ENCODE measurements around the gene CBFA2T3.
"Not testable (repeated sequence)": the region's sequence is repeated elsewhere in the genome, so short reads cannot be mapped to it uniquely, and the experiment has no call there.

CBFA2T3 gene

DNA sequence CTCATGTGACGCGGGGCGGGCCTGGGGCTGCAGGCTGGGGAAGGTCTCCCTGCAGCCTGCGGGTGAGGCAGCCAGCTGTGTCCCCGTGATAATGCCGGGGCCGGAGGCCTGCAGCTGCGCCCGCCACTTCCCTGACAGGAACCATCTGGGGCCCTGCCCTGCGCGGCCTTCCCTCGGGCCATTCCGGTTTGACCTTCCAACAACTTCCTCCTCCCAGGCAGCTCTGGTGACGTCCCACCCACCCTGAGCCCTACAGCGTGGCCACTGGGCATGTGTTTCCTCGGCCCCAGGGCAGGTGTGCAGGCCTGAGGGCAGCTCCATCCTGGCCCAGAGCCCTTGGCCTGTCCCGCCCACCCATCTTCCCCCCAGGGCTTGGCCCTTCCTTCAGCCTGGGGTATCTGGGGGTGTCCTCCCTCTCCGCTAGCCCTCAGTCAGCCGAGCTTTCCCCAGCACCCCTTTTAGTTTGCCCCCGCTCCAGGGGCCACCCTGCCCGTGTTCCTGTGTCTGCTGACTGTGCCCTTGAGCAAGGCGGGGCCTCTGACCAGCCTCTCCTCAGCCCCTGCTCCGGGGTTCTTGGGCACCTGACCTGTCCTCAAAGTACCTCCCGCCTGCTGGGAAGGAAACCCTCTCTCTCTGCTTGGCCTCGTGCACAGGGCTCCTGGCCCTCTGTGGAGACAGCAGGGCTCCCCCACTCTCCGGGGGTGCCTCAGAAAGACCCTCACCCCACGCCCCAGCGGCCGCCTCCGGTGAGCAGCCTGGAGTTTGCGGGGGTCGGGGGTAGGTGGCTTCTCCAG lies at the start of gene CBFA2T3:
TSS of gene CBFA2T3 (minus strand) at position 190 of the 794 bp plus-strand sequence. CDS start 400 bp downstream, outside the sequence.
- peak; percentile 92 for DNase-seq

DNA sequence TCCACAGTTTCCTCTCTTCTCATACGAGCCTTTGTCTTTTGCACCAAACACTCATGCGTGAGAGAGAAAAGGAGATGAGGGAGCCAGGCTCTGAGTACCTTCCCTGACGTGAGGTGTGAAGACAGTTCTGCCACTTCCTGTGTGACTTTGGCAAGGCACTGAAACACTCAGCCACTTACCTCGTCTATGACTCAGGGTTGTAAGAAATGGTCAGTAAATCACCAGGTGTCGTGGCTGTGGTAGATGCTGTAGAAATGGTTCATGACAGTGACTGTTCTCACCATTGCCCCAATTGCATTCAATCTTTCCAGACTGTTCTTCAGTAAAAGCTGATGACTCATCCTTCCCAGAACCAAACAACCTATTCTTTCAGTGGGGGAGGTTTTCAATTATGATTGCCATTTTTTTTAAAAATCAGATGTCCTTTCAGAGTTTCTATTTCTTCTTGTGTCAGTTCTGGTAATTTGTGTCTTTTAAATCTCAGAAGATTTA lies 49.2 kb upstream of the CBFA2T3 start:
- peak; percentile 72 for DNase-seq

DNA sequence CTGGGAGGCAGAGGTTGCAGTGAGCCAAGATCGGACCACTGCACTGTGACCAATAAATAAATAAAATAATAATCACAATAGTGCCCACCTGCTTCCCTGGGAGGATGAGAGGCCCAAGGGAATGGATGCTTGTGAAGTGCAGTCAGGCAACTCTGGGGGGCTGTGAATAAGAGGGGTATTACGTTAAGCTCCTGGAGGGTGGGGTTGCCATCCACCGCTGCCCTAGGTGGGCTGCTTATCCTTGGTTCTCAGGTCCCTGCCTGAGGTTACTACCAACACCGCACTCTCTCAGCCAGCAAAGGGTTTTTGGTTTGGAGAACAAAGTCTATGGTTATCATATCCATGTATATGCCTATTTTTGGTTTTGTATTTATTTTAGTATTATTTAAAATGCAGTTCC lies 48.6 kb upstream of the CBFA2T3 start:
- DNase-seq, result no peak

DNA sequence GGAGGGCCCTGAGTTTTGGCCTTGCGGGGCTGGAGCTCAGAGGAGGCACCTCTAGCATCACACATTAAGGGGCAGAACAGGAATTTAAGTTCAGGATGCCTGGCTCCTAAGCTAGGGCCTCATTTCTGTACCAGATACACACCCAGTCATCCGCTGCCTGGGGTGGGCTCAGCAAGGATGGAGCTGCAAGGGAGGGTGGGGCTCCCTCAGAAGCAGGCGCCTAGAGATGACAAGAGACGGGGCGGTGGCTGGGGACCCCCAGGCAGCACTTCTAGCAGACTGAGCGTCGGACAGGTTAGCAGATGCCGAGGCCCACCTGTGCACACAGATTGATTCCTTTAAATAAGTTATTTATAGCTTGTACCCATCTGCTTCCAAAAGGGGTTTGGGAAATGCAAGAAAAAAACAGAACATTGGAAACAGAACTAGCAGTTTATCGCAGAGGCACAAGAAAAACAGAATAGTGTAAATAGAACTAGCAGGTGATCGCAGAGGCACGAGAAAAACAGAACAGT lies 47.6 kb upstream of the CBFA2T3 start:
- no peak for DNase-seq

DNA sequence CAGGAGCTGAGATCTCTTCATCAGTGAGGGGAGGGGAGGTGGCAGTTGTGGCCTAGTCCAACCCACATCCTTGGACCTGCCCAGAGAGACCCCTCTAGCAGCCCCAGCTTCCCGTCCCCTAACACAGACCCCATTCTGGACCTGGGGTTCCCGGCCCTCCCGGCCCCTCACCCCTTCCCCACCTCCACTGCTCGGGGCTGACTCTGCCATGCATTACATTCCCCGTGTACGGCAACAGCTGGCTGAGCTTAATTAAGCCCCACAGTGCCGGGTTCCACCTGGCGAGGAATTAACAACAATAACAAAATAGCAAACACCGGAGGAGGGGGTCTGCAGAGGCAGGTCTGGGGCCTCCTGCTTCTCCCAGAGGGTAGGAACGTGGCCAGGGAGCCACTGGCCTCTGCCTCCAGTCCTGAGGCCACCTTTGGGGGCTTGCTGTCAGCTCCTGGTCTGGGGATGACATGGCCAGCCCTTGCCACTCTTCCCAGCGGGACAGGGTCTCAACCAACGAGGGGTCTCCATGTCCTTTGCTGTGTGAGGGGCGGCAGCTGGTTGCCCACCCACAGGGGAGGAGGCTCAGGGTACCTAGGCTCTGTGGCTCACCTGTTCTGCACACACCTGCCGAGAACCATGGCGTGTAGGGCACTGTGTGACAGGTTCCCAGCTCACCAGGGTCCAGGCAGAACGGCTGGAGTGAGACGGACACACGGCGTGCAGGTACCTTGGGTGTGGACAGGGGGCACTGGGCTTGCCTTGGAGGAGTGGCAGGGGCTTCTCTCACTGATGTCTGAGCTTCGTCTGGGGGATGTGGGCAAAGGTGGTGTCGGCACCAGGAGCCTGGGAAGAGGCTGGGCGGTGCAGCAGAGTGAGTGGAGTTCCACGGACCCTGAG lies 46.9 kb upstream of the CBFA2T3 start:
- no peak for DNase-seq

DNA sequence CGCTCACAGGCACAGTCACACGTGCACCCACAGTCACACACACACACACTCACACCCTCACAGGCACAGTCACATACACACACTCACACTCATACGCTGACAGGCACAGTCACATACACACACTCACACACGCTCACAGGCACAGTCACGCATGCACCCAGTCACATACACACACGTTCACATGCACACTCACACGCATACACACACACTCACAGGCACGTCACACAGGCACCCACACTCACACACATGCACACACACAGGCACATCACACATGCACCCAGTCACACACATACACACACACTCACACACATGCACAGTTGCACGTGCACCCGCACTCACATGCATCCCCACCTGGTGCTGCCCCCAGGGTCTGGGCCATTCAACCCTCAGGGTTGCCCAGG lies 46.1 kb upstream of the CBFA2T3 start:
- DNase-seq, result no peak

DNA sequence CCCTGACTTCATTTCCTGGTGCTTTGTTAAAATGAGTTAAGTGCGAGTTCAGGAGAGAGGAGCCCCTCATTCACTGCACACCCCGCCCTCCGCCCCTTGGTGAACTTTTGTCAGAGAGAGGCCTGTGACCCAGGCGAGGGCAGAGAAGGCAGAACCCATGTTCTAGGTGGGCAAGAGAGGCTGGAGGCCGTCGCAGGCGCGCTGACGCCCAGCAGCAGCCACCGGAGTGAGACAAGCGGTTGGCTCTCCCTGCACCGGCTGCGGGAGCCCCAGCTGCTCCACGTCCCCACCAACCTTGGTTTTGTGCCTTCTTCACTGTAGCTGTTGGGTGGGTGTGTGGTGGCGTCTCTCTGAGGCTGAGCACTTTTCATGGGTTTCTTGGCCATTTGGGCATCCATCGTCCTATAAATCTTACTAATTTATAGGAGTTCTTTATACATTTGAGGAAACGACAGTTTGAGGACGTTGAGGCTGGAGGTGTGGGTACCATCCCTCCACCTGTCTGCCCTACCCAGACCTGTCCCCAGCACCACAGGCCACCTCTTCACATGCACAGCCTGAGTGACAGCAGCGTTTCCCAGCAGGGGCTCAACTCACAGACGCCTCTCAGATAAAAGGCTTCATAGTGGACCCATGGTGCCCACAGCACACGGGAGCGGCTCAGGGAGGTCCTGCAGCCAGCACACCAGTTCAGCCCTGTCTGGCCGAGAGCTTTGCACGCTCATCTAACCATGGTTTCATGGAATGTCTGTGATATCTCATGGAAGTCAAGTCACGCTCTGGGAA lies 45.2 kb upstream of the CBFA2T3 start:
- DNase-seq, result no peak

DNA sequence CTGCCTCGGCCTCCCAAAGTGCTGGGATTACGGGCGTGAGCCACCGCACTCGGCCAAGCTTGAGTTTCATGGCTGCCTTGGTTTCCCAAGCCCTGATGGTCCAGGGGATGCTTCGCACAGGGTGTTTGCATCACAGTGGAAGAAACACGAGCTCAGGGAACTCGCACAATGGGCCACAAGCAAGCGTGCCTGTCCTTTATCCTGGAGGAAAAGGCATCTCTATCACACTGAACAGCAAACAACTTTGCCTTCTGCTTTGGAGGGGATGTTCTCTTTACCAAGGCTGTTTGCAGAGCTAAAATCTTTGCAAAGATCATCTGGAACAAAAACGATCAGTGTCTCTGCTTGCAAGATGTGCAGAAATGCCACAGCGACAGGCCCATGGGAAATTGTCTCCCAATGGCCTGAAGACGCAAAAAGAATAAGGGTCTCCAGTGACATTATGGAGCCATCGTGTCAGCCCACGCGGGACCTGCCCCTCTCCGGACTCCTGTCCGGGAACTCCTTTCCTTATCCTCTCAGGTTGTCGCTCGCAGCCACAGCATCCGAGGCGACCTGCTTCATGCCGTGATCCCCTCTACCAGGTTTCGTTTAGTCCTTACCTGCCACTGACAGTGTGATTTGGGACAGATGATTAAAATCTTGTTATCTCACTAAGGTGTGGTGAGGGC lies 44.1 kb upstream of the CBFA2T3 start:
- DNase-seq, result no peak

DNA sequence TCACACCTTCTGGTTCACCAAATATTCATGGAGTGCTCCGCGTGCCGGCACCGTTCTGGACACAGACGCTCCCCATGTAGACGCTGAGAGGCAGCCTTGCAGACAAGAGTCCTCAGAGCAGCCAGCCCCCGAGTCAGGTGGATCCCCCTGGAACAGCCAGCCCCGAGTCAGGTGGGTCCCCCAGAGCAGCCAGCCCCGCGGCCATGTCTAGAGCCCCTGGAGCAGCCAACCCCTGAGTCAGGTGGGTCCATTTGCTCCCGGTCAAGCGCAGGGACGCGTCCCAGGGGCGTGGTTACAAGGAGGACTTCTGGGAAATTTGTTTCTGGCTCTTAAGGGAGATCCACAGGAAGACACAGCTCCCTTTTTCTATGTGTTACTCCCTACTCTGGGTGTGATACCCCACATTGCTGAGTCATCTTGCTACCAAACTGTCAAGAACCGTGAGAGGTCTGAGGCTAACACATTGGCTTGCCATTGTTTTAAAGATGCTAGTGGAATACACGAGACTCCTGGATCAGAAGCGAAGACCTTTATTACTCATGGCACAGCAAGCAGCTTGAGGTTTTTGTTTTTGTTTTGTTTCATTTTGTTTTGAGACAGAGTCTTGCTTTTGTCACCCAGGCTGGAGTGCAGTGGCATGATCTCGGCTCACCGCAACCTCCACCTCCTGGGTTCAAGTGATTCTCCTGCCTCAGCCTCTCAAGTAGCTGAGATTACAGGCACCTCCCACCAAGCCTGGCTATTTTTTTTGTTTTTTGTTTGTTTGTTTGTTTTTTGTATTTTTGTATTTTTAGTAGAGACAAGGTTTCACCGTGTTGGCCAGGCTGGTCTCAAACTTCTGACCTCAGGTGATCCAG lies 43.3 kb upstream of the CBFA2T3 start:
- peak; percentile 12 for DNase-seq

DNA sequence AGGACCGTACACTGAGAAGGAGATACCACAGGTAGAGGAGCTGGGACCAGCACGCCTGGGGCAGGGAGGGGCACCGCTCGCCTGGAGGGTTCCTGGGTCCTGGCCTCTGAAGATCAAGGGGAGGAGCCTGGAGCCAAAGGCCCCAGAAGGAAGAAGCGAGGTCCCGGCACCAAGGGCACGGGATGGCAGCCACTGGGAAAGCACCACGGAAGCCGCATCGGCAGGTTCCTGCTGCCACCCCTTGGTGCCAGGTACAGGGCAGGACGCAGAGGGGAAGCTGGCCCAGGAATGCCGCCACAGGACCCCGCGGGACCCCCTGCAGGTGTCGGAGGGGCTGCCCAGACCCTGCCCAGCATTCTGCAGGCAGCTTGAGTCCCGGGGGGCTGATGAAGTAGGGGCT lies 42.5 kb upstream of the CBFA2T3 start:
- DNase-seq, result no peak

DNA sequence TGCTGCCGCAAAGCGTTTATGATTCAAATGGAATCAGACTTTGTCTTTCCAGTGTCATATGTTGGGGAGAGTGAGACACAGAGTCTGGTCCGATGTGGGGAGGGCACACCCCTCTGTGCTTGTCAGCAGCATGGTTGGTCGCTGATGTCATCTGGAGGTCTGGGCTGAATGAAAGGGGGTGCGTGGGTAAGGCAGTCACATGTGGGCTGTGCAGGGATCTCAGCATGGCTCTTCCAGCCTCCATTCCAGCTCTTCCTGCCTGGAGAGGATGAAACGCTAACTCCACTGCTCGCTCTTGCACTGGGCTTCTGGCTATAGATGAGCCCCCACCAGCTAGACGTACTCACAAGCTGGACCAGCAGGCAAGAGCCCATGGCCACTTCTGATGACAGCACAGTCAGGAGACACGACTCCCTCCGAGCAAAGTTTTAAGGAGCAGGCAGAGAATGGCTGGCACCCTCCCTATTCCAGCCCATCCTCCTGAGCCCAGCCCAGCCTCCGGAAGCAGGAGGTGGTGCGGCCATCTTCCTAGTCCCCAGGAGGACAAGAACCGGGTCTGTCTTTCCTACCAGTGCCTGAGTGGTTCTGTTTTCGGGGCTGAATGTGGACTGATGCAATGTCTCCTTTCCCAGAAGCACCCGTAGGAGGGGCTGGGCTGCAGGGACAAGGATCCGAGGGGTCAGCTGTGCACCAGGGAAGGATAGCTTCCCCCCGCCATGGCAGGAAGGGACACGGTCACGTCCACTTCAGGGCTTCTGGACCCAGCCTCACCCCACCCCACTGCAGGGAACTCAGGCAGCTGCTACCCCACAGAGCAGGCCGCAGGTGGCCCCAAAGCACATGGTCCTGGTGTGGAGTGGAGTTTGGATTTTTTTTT lies 41.5 kb upstream of the CBFA2T3 start:
- no peak for DNase-seq

DNA sequence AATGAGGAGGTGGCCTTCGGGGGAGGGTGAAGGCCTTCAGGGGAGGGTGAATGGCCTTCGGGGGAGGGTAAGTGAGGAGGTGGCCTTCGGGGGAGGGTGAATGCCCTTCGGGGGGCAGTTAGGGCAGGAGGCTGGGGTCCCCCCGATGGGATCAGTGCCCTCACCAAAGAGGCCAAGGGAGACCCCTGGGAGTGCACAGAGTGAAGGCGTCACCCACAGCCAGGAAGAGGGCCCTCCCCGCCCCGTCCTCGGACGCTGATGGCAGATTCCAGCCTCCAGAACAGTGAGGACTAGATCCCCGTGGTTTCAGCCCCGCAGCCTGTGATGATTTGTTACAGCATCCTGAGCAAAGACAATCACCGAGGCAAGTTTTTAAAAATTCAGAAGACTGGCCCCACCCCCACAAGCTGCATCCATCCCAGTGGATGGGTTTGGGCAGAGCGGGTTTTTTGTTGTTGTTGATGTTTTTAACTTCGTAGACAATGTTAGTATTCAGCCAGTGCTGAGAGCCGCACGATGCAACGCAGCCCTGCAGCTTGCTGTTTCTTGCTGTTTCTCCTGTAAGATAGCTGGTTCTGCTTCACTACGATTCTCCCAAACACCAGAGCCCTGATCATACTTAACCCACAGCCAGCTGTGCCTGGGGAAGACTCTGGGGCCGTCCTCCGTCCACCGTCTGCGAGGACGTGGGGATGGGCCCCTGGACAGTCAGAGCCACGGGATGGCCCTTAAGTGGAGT lies 40.7 kb upstream of the CBFA2T3 start:
- no peak for DNase-seq

DNA sequence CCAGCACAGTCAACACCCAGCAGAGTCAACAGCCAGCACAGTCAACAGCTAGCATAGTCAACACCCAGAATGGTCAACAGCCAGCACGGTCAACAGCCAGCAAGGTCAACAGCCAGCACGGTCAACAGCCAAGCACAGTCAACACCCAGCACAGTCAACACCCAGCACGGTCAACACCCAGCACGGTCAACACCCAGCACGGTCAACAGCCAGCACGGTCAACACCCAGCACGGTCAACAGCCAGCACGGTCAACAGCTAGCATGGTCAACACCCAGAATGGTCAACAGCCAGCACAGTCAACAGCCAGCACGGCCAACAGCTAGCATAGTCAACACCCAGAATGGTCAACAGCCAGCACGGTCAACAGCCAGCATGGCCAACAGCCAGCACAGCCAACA lies 39.6 kb upstream of the CBFA2T3 start:
- DNase-seq, result not testable (repeated sequence)

DNA sequence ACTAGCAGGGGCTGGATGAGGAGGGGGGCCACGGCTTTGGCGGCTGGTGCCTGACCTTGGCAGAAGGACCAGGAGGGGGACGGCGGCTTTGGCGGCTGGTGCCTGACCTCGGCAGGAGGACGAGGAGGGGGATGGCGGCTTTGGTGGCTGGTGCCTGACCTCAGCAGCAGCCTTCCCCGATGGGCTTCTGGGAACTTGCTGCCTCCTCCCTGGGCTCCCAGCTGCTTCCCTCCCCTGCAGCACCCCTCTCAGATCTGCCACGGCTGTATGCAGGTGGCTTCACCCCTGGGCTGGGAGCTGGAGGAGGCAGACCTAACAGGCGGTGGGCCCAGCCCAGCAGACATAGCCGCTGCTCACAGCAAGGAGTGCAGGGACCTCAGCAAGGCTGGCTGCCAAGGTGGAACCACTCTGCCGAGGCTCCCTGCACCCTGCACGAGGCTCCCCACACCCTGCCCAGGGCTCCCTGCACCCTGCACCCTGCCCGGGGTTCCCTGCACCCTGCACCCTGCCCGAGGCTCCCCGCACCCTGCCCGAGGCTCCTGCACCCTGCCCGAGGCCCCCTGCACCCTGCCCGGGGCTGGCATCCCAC lies 38.4 kb upstream of the CBFA2T3 start:
- DNase-seq, result no peak

DNA sequence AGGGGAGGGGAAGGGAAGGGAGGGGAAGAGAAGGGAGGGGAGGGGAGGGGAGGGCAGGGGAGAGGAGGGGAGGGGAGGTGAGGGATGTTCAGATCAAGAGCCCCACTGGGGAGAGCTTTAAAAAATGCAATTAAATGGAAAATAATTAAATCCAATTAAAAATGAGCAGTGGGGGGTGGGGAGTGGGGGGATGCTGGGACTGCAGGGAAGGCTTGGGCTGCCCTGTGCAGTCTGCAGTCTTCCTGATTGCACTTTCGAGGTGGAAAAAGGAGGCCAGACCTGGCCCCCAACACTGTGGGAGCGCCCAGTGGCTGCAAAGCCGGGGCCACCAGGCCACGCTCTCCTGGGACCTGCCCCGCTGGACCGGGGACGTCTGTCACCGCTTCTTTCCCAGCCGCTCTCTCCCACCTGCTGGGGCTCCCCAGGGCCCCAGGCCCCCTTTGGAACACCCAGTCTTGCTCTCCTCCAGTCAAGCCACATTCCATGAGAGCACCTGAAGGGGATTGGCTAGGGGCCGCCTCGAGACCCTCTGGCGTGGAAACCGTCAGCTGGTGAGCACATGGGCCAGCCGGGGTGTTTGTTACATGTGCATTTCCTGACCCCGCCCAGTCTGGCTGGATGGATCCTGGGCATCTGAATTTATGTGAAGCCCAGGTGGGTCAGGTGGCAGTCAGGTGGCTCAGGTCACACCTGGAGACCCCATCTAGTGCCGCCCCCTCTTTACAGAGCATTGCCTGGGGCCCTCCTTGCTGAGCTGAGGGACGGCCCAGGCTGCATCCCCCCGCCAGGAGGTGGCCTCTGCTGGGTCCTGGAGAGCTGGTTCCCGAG lies 37.6 kb upstream of the CBFA2T3 start:
- DNase-seq, result no peak

DNA sequence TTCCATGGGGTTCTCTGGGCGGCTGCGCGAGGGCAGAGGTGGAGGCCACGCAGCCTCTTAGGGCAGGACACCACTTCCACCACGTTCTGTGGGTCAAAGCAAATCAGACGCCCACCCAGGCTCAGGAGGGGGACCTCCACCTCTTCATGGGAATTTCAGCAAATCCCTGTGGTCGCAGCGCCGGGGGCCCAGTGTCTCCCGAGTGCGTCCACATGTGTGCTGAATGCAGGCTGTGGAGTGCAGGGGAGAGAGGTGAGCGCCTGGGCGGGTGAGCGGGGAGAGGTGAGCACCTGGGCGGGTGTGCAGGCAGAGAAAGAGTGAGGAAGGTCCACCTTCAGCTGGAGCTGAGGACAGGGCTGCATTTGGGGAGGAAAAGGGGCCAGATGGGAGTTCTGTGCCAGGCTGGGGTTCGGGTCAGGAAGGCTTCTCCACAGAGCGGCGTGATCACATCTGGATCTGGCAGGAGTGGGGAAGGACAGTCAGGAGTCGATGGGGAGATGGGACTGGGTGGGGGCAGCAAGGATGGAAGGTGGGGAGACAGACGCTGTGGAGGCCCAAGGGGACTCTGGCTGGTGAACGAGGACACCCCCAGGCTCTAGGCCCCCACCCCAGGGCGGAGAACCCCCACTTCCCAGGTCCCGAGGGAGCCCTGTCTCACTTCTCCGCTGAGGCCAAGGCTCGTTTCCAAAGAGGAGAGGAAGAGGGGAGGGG lies 36.8 kb upstream of the CBFA2T3 start:
- DNase-seq, result no peak

DNA sequence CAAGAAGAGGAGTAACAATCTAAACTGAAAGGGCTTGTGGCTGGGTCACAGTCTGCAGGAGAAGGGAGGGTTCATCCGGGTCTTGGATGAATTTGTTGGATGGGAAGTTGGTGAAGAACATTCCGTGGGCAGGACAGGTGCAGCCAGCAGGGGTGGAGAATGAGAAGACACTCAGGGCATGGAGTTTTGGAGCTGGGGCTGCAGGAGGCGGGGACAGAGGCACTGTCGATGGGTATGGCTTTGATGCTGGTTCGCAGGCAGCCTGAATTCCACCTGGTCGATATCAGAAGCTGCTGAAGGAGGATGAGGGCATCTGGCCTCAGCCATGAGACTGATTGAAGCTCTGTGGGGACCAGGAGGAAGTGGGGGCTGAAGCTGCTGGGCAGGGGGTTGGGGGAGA lies 36.1 kb upstream of the CBFA2T3 start:
- no peak for DNase-seq

DNA sequence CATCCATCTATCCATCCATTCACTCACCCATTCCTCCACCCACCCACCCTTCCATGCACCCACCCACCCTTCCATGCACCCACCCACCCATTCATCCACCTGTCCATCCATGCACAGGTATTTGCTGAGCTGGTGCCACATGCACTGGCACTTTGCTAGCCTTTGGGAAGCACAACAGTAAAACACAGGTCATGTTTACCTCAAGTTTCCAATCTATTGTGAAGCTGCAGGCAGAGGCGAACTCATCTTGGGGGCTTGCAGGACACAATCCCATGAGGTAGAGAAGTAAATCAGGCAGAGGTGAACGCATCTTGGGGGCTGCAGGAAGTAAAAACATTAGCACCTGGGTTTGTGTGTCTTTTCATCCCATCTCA lies 35.6 kb upstream of the CBFA2T3 start:
- no peak for DNase-seq

Measured in MV-4-11 (cell line).